ENCODE data around the gene ZCCHC17.

- no peak for TF ChIP-seq CTCF (IDR thresholded peaks at IDR 0.05; ENCODE audit: borderline replicate concordance, extremely low read depth, low read length, poor library complexity, severe bottlenecking)
- no peak for TF ChIP-seq EZH2 (IDR thresholded peaks at IDR 0.05; ENCODE audit: borderline replicate concordance, low read depth, low read length, severe bottlenecking)
Observed at GRCh38 chr1:31376375-31377134, 79.7 kb downstream of the ZCCHC17 start.
